ENCODE measurements around the gene ZGLP1. TPM values are rescaled to one million over a fixed set of nuclear protein-coding genes. Genes with fewer than 3 reads are reported as not detected.

ZGLP1 gene
- total and polyA plus RNA-seq, 2 experiments from 2014 or later: 4.1 to 12.2 TPM

DNA sequence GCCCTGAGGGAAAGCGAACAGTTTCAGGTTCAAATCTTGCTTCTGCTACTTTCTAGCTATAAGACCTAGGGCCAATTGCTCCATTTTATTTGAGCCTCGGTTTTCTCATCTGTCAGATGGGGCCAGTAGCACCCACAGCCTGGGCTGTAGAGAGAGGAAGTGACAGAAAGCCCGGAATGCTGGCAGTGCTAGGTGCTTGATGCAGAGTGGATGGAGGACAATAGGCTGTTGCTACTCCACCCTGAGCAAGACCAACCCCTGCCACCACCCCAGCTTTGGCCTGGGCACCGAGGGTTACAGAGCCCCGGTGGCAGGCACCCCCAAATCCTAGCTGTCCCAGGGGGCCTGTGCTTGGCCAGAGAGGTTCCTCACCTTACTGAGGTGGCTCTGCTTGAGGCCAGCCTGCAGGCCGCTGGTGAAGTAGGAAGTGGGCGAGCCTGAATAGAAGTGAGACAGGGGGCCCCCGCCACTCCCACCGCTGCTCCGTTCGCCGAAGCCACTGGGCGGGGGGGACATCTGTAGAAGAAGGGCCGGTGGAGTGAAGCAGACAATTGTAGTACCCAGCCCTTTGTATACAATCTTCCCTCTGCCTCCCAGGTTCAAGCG lies 8.3 kb upstream of the ZGLP1 start:
- H3K4me3 ChIP-seq: no peak overlapping the region
- H3K27me3 ChIP-seq: no peaks in the 10 kb centered on the region
- DNase-seq (ENCODE audit: low read depth in 1 of 2, low spot score in 1 of 2): no peak
- H3K9me3 ChIP-seq (ENCODE audit: low read depth): no peaks in the 10 kb centered on the region
- TF ChIP-seq, protein P1, sequence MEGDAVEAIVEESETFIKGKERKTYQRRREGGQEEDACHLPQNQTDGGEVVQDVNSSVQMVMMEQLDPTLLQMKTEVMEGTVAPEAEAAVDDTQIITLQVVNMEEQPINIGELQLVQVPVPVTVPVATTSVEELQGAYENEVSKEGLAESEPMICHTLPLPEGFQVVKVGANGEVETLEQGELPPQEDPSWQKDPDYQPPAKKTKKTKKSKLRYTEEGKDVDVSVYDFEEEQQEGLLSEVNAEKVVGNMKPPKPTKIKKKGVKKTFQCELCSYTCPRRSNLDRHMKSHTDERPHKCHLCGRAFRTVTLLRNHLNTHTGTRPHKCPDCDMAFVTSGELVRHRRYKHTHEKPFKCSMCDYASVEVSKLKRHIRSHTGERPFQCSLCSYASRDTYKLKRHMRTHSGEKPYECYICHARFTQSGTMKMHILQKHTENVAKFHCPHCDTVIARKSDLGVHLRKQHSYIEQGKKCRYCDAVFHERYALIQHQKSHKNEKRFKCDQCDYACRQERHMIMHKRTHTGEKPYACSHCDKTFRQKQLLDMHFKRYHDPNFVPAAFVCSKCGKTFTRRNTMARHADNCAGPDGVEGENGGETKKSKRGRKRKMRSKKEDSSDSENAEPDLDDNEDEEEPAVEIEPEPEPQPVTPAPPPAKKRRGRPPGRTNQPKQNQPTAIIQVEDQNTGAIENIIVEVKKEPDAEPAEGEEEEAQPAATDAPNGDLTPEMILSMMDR (IDR thresholded peaks at IDR 0.05; ENCODE audit: low read depth, low read length): no peak
- H3K27ac ChIP-seq: no peak overlapping the region
- peaks cover 39% of the 10 kb centered on the region for H3K36me3 ChIP-seq
- peaks cover 11% of the 10 kb centered on the region for H3K4me1 ChIP-seq (ENCODE audit: low read depth)

DNA sequence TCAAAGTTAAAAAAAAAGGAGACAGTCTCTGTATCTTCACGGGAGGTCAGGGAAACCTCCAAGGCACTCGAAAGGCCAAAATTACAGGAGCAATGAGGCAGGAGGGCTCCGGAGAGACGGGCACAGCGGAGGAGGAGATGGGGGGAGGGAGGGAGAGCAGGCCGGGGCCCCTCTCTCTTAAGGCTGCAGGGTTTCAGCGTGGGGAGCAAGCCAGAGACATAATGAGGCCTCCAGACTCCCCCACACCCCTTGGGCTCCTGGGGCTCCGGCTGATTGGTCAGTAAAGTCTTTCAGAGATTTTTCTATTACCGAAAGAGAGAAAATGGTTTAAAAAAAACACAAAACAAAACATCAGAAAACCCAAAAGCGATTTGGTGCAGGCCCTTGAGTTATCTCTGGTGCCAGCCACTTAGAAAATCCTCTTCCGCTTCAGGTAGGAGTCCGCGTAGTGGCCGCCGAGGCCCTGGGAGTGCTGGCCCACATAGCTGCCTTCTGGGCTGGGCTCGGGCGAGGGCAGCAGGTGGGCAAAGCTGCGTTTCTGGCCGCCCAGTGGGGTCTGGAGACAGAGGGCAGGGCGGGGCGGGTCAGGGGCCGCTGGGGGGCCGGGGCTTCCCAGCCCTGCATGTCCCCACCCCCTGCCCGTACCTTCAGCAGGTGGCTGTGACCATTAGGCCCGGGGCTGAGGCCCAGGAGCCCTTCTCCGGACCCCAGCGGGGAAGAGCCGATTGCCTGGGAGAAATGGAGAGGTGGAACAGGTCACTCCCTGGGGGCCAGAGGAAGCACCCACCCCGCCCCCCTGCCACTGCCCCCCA lies 7.6 kb upstream of the ZGLP1 start:
- Histone ChIP-seq H3K4me1 (ENCODE audit: low read depth) (peaks cover 11% of the 10 kb centered on the region), H3K36me3 (peaks cover 32% of the 10 kb centered on the region), H3K27me3 (no peaks in the 10 kb centered on the region), H3K4me3 (no peak overlapping the region), H3K9me3 (ENCODE audit: low read depth) (no peaks in the 10 kb centered on the region), H3K27ac (no peak overlapping the region)
- no peak for DNase-seq (ENCODE audit: low read depth in 1 of 2, low spot score in 1 of 2)
- TF ChIP-seq, protein P1 (IDR thresholded peaks at IDR 0.05; ENCODE audit: low read depth, low read length): no peak

DNA sequence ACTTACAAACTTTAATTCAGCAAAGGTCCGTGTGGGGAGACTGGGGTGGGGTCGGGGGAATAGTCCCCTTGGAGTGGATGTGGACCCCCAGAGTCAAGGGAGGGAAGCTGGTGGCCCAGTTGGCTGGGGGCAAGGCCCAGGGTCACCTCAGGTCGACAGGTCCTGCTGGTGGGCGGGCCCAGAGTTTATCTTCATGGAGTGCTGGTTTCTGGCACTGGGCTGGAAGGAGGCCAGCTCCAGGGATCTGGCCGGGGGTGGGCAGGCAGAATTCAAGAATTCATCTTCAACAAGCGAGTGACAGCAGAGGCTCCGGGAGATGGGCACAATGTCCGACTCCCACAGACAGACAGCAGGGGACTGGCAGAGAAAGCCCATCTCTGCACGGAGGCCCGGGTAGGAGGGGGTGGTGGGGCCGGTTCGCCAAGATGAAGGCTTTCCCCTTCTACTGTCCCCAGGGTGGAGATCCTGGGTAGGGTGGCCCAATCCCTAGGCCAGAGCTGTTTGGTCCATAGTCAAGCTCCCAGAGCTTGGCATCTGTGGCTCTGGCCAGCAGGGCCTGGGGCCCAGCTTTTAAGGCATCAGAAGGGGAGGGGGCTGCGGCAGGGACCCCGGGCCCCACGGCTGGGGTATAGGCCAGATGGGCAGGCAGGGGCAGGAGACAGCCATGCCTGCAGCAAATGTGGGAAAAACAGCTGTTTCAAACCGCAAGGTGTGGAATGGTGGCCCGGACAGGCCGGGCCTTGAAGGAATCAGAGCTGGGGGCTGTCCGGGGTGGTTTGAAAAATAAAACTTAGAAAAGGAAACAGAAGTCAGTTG lies 6.8 kb upstream of the ZGLP1 start:
- DNase-seq (ENCODE audit: low read depth in 1 of 2, low spot score in 1 of 2): no peak
- no peaks in the 10 kb centered on the region for H3K27me3 ChIP-seq
- peaks cover 11% of the 10 kb centered on the region for H3K4me1 ChIP-seq (ENCODE audit: low read depth)
- peak overlapping the region; percentile 67 for H3K27ac ChIP-seq
- H3K36me3 ChIP-seq: peaks cover 24% of the 10 kb centered on the region
- H3K9me3 ChIP-seq (ENCODE audit: low read depth): no peaks in the 10 kb centered on the region
- TF ChIP-seq, protein P1 (IDR thresholded peaks at IDR 0.05; ENCODE audit: low read depth, low read length): no peak
- H3K4me3 ChIP-seq: peak overlapping the region; percentile 86

DNA sequence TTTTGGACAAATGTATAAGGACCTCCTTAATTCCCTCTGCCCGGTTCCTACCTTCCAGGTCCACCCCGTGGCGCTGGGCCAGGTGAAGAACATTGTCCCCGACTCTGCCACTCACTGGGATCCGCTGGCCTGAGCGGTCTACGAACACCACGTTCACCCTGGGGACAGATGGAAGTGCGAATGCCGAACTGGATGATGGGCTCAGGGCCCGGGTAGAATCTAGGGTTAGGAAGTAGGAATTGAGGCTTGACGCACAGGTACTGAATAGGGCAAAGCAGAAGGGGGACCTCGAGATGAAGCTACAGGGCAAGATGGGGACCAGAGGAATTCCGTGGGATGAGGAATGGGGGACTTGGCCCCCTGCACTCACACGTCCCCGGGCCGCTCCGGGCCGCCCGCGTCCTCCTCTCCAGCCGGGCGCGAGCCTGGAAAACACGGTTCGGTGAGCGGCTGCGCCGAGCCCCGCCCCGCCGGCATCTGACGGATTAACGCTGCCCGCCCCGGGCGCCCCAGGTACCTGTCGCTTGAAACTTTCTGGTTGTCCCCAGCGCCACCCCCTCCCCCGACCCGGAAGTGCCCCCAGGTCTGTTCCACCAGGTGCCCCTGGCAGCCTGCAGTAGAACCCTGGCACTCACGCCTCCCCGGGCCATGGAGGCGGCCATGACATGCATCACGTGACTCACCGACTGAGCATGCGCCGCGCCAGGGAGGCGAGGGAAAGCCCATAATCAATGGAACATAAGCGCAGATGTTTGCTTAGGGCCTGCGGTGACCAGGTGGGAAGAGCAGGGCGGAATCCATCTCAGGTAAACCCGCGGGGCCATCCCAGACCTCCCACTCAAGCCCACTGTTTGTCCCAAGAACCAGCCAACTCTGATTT lies 6.0 kb upstream of the ZGLP1 start, which contains the start of gene FDX2:
FDX2 (minus strand) TSS at position 681 of the 880 bp plus-strand sequence; CDS start at position 662, 19 bp downstream.
- TF ChIP-seq, protein P1 (IDR thresholded peaks at IDR 0.05; ENCODE audit: low read depth, low read length): no peak
- peak; percentile 80 to 85 for DNase-seq (ENCODE audit: low read depth in 1 of 2, low spot score in 1 of 2)
- H3K4me1 ChIP-seq (ENCODE audit: low read depth): peaks cover 11% of the 10 kb centered on the region
- peak within 1 kb of the TSS; percentile 67 for H3K27ac ChIP-seq
- peaks cover 16% of the 10 kb centered on the region for H3K36me3 ChIP-seq
- peak within 1 kb of the TSS; percentile 86 for H3K4me3 ChIP-seq
- H3K9me3 ChIP-seq (ENCODE audit: low read depth): no peaks in the 10 kb centered on the region
- H3K27me3 ChIP-seq: no peaks in the 10 kb centered on the region

DNA sequence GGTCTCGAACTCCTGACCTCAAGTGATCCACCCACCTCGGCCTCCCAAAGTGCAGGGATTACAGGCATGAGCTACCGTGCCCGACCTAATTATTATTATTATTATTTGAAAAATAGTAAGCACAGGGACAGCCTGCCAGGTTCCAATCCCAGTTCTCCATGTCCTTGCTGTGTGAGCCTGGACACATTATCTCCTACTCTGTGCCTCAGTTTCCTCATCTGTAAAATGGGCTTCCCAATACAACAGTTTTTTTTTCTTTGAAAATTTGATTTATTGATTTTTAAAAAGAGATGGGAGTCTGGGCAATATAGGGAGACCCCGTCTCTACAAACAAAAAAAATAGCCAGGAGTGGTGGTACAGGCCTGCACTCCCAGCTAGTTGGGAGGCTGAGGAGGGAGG lies 3.3 kb downstream of the ZGLP1 start:
- DNase-seq (ENCODE audit: low read depth in 1 of 2, low spot score in 1 of 2): no peak
- no peak overlapping the region for H3K27ac ChIP-seq
- TF ChIP-seq, protein P1 (IDR thresholded peaks at IDR 0.05; ENCODE audit: low read depth, low read length): no peak
- no peak overlapping the region for H3K4me3 ChIP-seq
- H3K4me1 ChIP-seq (ENCODE audit: low read depth): no peaks in the 10 kb centered on the region
- H3K36me3 ChIP-seq: no peaks in the 10 kb centered on the region
- H3K9me3 ChIP-seq (ENCODE audit: low read depth): no peaks in the 10 kb centered on the region
- H3K27me3 ChIP-seq: no peaks in the 10 kb centered on the region
